GM08714 (cell line): ENCODE results near the gene GRWD1.

ENCODE experiments used
- H3K4me3 ChIP-seq: fragments of 200-500 bp; sonication (Bioruptor generic); 2 replicates; pipeline ENCODE4 v1.5.1; 2014; ENCODE audit warnings: mild to moderate bottlenecking, low read length, inconsistent platforms
- ZNF274 ChIP-seq: IDR thresholded peaks from 2 replicates; pipeline ENCODE4 v1.6.1; 2012; ENCODE audit warnings: mild to moderate bottlenecking, low read depth, low read length

Gene GRWD1

GRCh38 chr19:48415395-48415794 lies 30.4 kb upstream of the GRWD1 start:
- H3K4me3 ChIP-seq: no peak overlapping the region; the same call in 1 of the 2 replicates
- no peak for TF ChIP-seq ZNF274

GRCh38 chr19:48415806-48416221 lies 30.0 kb upstream of the GRWD1 start:
- H3K4me3 ChIP-seq: no peak overlapping the region
- TF ChIP-seq ZNF274: no peak

- no peak for TF ChIP-seq ZNF274
- H3K4me3 ChIP-seq: no peak overlapping the region
These were observed 28.4 kb upstream of the GRWD1 start for GRCh38 chr19:48417421-48417820.

GRCh38 chr19:48418317-48419064 lies 27.3 kb upstream of the GRWD1 start:
- no peak overlapping the region for H3K4me3 ChIP-seq
- no peak for TF ChIP-seq ZNF274

- no peak for TF ChIP-seq ZNF274
These were observed 26.4 kb upstream of the GRWD1 start for GRCh38 chr19:48419158-48419920.

GRCh38 chr19:48421548-48421947 lies 24.2 kb upstream of the GRWD1 start:
- H3K4me3 ChIP-seq: no peak overlapping the region
- no peak for TF ChIP-seq ZNF274

More at GRCh38 chr19:48419158-48419920, 26.4 kb upstream of the GRWD1 start:
- no peak overlapping the region for H3K4me3 ChIP-seq

- no peak for TF ChIP-seq ZNF274
These were observed 21.0 kb upstream of the GRWD1 start for GRCh38 chr19:48424694-48425219.

GRCh38 chr19:48428670-48429069 lies 17.1 kb upstream of the GRWD1 start:
- no peak overlapping the region for H3K4me3 ChIP-seq
- no peak for TF ChIP-seq ZNF274

More at GRCh38 chr19:48424694-48425219, 21.0 kb upstream of the GRWD1 start:
- no peak overlapping the region for H3K4me3 ChIP-seq

- no peak for TF ChIP-seq ZNF274
- no peak overlapping the region for H3K4me3 ChIP-seq
These were observed 12.4 kb upstream of the GRWD1 start for GRCh38 chr19:48433337-48433736.

GRCh38 chr19:48436586-48436985 lies 9.2 kb upstream of the GRWD1 start:
- H3K4me3 ChIP-seq: no peak overlapping the region
- no peak for TF ChIP-seq ZNF274

GRCh38 chr19:48441360-48442050 lies 4.3 kb upstream of the GRWD1 start:
- TF ChIP-seq ZNF274: no peak
- H3K4me3 ChIP-seq: no peak overlapping the region

GRCh38 chr19:48442116-48443035 lies 3.4 kb upstream of the GRWD1 start:
- no peak overlapping the region for H3K4me3 ChIP-seq
- TF ChIP-seq ZNF274: no peak

- H3K4me3 ChIP-seq: no peak overlapping the region
- no peak for TF ChIP-seq ZNF274
These were observed 2.5 kb upstream of the GRWD1 start for GRCh38 chr19:48443256-48443655.
